ENCODE measurements around the gene TNIP2. TPM values are rescaled to one million over a fixed set of nuclear protein-coding genes. Genes with fewer than 3 reads are reported as not detected.
A peak's percentile ranks its signal among the peaks of the same experiment; 100 is the strongest.

Gene TNIP2
- total RNA-seq, 1 experiment from 2014 or later, result 37.2 TPM

DNA sequence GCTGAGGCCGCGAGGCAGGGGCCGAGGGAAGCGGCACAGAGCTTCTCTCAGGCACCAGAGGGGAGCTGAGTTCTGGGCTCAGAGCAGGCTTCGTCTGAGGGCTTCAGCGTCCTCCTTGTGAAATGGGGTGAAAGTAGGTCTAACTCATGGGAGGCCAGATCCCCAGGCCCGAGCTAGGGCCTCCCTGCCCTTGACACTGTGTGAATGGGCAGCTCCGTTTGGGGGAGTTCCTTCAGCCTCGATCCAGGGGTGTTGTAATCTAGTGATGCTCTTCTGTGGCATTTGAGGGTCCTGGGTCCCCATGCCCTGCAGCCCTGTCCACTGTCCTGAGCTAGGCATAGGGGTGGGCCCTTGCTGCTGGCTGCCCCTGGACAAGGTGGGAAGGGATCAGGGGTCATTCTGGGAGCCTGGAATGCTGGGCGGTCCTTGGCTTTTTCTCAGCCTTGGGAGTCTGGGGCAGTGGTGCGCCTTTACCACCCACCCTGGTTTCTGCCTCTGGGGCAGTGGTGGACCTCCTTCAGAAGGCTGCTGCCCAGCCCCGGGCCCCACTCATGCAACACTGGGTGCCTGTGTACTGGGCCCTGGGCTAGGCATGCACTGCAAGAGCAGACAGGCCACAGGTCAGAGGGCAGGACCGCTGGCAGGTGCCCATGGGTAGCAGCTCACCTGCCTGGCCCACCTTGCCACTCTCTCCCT, 40.9 kb upstream of the TNIP2 start:
- H3K4me3 ChIP-seq, result no peak overlapping the region
- peaks cover 38% of the 10 kb centered on the region for H3K4me1 ChIP-seq (replicated peaks)
- H3K9me3 ChIP-seq (replicated peaks), result no peaks in the 10 kb centered on the region
- no peaks in the 10 kb centered on the region for H3K36me3 ChIP-seq
- H3K27me3 ChIP-seq (replicated peaks), result no peaks in the 10 kb centered on the region
- no peak for DNase-seq (ENCODE audit: low read depth in 1 of 2, low spot score in 2 of 2)
- H3K27ac ChIP-seq, result no peak overlapping the region

- H3K4me1 ChIP-seq (replicated peaks), result peaks cover 29% of the 10 kb centered on the region
- H3K4me3 ChIP-seq, result no peak overlapping the region
- no peaks in the 10 kb centered on the region for H3K36me3 ChIP-seq
- no peak overlapping the region for H3K27ac ChIP-seq
- no peak for DNase-seq (ENCODE audit: low read depth in 1 of 2, low spot score in 2 of 2)
- H3K27me3 ChIP-seq (replicated peaks), result no peaks in the 10 kb centered on the region
- no peaks in the 10 kb centered on the region for H3K9me3 ChIP-seq (replicated peaks)
Measured at GRCh38 chr4:2795893-2796848, 40.0 kb upstream of the TNIP2 start.

GRCh38 chr4:2795300-2795892, 39.3 kb upstream of the TNIP2 start:
- Histone ChIP-seq H3K27ac (no peak overlapping the region), H3K36me3 (no peaks in the 10 kb centered on the region), H3K9me3 (replicated peaks) (no peaks in the 10 kb centered on the region), H3K4me3 (no peak overlapping the region), H3K27me3 (replicated peaks) (no peaks in the 10 kb centered on the region), H3K4me1 (replicated peaks) (peaks cover 22% of the 10 kb centered on the region)
- no peak for DNase-seq (ENCODE audit: low read depth in 1 of 2, low spot score in 2 of 2)

GRCh38 chr4:2794486-2795299, 38.6 kb upstream of the TNIP2 start:
- Histone ChIP-seq H3K4me3 (no peak overlapping the region), H3K27ac (no peak overlapping the region), H3K36me3 (no peaks in the 10 kb centered on the region), H3K9me3 (replicated peaks) (no peaks in the 10 kb centered on the region), H3K27me3 (replicated peaks) (no peaks in the 10 kb centered on the region), H3K4me1 (replicated peaks) (peaks cover 21% of the 10 kb centered on the region)
- peak in 1 of 2 experiments; percentile 40 for DNase-seq (ENCODE audit: low read depth in 1 of 2, low spot score in 2 of 2)

GRCh38 chr4:2793586-2794485, 37.7 kb upstream of the TNIP2 start:
- peak overlapping the region; percentile 44 for H3K4me3 ChIP-seq
- no peaks in the 10 kb centered on the region for H3K27me3 ChIP-seq (replicated peaks)
- peaks cover 21% of the 10 kb centered on the region for H3K4me1 ChIP-seq (replicated peaks)
- H3K27ac ChIP-seq, result no peak overlapping the region
- DNase-seq (ENCODE audit: low read depth in 1 of 2, low spot score in 2 of 2), result peak; percentile 24 to 57
- H3K9me3 ChIP-seq (replicated peaks), result no peaks in the 10 kb centered on the region
- no peaks in the 10 kb centered on the region for H3K36me3 ChIP-seq

- Histone ChIP-seq H3K9me3 (replicated peaks) (no peaks in the 10 kb centered on the region), H3K27ac (no peak within 1 kb of the TSS), H3K4me3 (peak within 1 kb of the TSS; percentile 44), H3K4me1 (replicated peaks) (peaks cover 21% of the 10 kb centered on the region), H3K27me3 (replicated peaks) (no peaks in the 10 kb centered on the region), H3K36me3 (no peaks in the 10 kb centered on the region)
- peak in 1 of 2 experiments; percentile 69 for DNase-seq (ENCODE audit: low read depth in 1 of 2, low spot score in 2 of 2)
Measured at GRCh38 chr4:2792711-2793585, 36.8 kb upstream of the TNIP2 start, which contains the start of gene SH3BP2. SH3BP2 (plus strand) TSS chr4:2793085; CDS start chr4:2820618, 27,533 bp downstream.

DNA sequence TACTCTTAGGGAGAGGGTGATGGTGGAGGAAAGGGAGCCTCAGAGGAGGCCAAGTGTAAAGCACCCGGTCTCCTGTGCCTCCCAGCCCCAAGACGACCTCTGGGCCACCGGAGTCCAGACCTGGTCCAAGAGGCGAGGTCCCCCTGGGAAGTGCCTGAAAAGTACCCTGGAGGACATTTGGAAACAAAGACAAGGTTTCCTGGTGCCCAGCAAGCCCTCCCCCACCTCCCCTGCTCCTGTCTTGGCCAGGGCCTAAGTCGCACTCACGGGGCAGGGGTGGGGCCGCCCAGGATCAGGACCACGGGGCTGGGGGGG, 36.2 kb upstream of the TNIP2 start:
- Histone ChIP-seq H3K27me3 (replicated peaks) (no peaks in the 10 kb centered on the region), H3K27ac (no peak overlapping the region), H3K4me3 (no peak overlapping the region), H3K9me3 (replicated peaks) (no peaks in the 10 kb centered on the region), H3K36me3 (no peaks in the 10 kb centered on the region), H3K4me1 (replicated peaks) (peaks cover 21% of the 10 kb centered on the region)
- DNase-seq (ENCODE audit: low read depth in 1 of 2, low spot score in 2 of 2), result no peak

DNA sequence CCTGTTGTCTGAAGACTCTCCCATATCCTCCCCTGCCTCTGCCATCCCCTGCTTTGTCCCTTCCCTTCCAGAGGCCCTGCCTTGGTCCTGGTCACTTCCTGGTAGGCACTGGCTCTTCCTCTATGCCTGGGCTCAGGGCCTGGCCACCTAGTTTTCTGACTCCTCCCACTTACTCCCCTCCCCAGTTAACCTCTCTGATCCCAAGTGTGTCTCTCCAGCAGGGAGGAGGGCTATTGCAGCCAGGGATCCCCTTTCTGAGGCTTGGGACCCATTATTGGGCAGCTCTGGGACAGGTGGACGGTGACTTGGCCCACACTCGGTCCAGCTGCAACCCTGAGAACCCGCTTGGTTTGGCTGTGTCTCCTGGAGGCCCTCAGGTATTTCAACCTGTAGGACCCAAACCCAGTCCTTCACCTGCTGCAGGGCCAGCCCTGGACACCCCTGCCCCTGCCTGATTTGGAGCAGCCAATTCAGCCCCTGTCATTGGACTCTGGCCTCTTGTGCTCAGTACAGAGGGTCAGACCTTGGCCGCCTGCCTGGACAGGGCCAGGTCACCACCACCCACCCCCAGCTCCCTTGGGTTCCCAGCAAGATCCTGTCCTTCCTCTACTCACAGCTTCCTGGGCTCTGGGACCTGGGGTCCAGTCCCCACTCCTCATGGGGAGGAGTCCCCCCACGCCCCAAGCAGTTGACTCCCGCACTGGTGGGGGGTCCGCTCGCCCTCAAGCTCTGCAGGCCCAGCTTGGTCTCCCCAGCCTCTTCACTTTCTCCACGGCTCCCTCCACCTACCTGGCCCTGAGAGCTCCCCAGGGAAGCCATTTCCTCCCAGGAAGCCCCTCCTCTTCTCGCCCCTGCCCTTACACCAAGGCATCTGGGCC, 35.6 kb upstream of the TNIP2 start:
- DNase-seq (ENCODE audit: low read depth in 1 of 2, low spot score in 2 of 2), result peak in 1 of 2 experiments; percentile 25
- no peaks in the 10 kb centered on the region for H3K9me3 ChIP-seq (replicated peaks)
- no peak overlapping the region for H3K4me3 ChIP-seq
- H3K4me1 ChIP-seq (replicated peaks), result peaks cover 19% of the 10 kb centered on the region
- no peaks in the 10 kb centered on the region for H3K27me3 ChIP-seq (replicated peaks)
- H3K36me3 ChIP-seq, result no peaks in the 10 kb centered on the region
- no peak overlapping the region for H3K27ac ChIP-seq

DNA sequence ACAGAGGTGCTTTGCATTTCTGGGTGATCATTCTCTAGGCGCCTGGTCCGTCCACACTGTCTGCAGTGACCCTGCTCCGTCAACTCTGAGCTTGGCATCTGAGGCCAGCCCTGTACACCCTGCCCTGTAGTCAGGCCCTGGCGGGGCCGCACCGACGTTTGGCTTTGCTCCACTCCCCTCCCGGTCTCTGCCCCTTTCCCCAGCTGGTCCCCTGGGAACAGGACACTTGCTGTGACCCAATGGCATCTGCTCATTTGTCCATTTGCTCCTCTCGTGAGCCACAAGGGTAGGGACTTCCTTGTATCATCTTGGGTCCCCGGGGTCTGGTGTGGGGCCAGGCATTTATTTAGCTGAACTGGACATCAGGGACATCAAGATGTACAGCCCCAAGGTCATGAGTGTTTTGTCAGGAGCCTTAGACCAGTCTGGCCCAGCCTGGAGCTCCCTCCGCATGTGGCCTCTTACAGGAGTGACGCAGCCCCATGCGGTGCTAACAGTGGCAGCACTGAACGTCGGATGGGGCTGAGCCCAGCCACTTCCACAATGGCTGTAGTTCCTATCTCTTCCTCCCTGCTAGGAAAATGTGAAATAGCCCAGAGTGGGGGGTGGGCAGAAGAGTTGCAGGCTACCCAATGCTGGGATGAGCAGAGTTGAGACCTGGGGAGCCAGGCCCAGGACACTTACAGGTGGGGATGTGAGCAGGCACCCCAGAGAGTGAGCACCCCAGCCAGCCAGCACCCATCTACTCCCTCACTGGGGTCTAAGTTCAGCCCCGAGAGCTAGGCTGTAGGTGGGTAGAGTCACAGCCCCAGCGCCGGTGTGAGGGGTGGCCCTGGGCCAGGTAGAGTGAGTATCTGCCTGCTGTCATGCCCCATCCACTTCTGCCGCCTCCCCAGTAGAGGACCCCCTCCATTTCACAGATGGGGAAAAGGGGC, 34.7 kb upstream of the TNIP2 start:
- Histone ChIP-seq H3K4me1 (replicated peaks) (peaks cover 17% of the 10 kb centered on the region), H3K36me3 (no peaks in the 10 kb centered on the region), H3K4me3 (no peak overlapping the region)

DNA sequence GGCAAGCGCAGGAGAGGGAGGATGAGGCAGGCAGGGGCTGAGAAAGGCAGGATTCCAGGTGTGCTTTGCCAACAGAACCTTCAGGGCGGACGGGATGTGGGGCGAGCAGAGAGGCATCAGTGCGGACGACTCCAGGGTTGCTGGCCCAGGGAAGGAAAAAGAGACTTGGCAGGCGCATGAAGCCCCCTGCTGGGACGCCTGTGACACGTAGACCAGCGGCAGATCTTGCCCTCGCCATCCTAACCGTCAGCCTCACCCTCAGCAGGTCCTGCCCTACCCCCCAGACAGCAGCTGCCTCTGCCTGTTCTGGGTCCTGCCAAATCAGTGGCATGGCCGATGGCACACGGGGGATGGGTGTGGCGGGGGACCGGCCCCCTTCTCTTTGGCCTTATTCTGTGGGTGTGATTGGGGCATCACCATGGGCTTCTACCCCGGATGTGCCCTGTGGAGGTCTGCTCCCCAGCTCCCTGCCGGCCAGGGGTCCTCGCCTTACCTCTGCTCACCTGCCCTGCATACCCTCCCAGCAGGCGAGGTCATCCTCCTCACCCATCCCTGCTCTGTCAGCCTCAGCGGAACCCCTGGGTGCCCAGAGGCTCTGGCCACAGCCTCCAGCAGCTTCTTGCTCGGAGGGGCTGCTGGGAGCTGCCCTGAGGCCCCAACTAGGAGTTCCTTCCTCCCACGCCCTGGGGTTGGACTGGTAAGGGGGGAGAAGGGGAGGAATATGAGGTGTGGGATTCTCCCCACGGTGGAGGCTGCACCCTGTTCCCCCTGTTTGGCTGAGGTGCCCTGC, 33.9 kb upstream of the TNIP2 start:
- Histone ChIP-seq H3K9me3 (replicated peaks) (no peaks in the 10 kb centered on the region), H3K27ac (no peak overlapping the region), H3K4me1 (replicated peaks) (peaks cover 15% of the 10 kb centered on the region), H3K4me3 (no peak overlapping the region), H3K27me3 (replicated peaks) (no peaks in the 10 kb centered on the region), H3K36me3 (no peaks in the 10 kb centered on the region)
- DNase-seq (ENCODE audit: low read depth in 1 of 2, low spot score in 2 of 2), result no peak

More for the DNA sequence above, 34.7 kb upstream of the TNIP2 start:
- no peak overlapping the region for H3K27ac ChIP-seq
- DNase-seq (ENCODE audit: low read depth in 1 of 2, low spot score in 2 of 2), result no peak
- H3K27me3 ChIP-seq (replicated peaks), result no peaks in the 10 kb centered on the region
- H3K9me3 ChIP-seq (replicated peaks), result no peaks in the 10 kb centered on the region

Measured in SJSA1 (cell line).